ENCODE data around the gene IL18RAP. TPM values are rescaled to one million over a fixed set of nuclear protein-coding genes. Genes with fewer than 3 reads are reported as not detected.

IL18RAP gene
- total and polyA plus RNA-seq, 2 donors (not counting 3 experiments of a cell fraction or from before 2014, with no cell fraction given): 0.03 TPM; not detected in 1

- Histone ChIP-seq H3K9me3 (replicated peaks; ENCODE audit: control insufficient read depth, insufficient read depth, low read length) (no peaks in the 10 kb centered on the region), H3K4me2 (ENCODE audit: insufficient read depth, low read length) (no peak overlapping the region), H3K9ac (replicated peaks; ENCODE audit: extremely low read depth, insufficient read depth, low read length) (no peak overlapping the region), H3K27me3 (ENCODE audit: control insufficient read depth in 2 of 2, insufficient read depth in 2 of 2, low read length in 2 of 2) (no peaks in the 10 kb centered on the region), H3K4me1 (ENCODE audit: control insufficient read depth, extremely low read depth, insufficient read depth, low read length) (no peaks in the 10 kb centered on the region), H3K27ac (ENCODE audit: insufficient read depth, low read depth, low read length) (no peak overlapping the region), H3K36me3 (ENCODE audit: control insufficient read depth in 2 of 2, extremely low read depth in 1 of 2, insufficient read depth in 2 of 2, low read length in 2 of 2) (no peaks in the 10 kb centered on the region), H3K79me2 (ENCODE audit: control insufficient read depth, insufficient read depth, low read length) (no peaks in the 10 kb centered on the region), H3K9me1 (replicated peaks; ENCODE audit: control insufficient read depth, extremely low read depth, insufficient read depth, low read length) (no peaks in the 10 kb centered on the region), H3K4me3 (replicated peaks in 1 of 3; ENCODE audit: insufficient read depth in 1 of 3, low read depth in 1 of 3, low read length in 3 of 3) (no peak overlapping the region), H4K20me1 (replicated peaks; ENCODE audit: control insufficient read depth, extremely low read depth, insufficient read depth, low read length) (no peaks in the 10 kb centered on the region), H2AFZ (ENCODE audit: low read depth, low read length) (no peak overlapping the region)
- TF ChIP-seq JUN (IDR thresholded peaks at IDR 0.05; ENCODE audit: borderline replicate concordance, insufficient read depth, insufficient read length, low read depth): no peak
- no peak for TF ChIP-seq GATA2 (IDR thresholded peaks at IDR 0.05; ENCODE audit: insufficient read depth, insufficient read length, low read depth, low read length)
- TF ChIP-seq EZH2 (IDR thresholded peaks at IDR 0.05; ENCODE audit: borderline replicate concordance, low read depth, low read length, severe bottlenecking): no peak
- TF ChIP-seq POLR2A (IDR thresholded peaks at IDR 0.05; ENCODE audit: low read depth, low read length): no peak
- no peak for TF ChIP-seq MYC (IDR thresholded peaks at IDR 0.05; ENCODE audit: low read depth, low read length)
- ChIA-PET CTCF (interaction anchor here (0.7 kb wide), 1 partner anchor 373 kb away, joined by 3 read pairs; no protein-coding TSS in a partner anchor), POLR2A (no interaction called here)
- intact Hi-C loops (cut with micrococcal nuclease): no loop called here
- no peak for DNase-seq (ENCODE audit: low read depth, low spot score)
- BruUV-seq (replicated peaks): no TSS peak
- no peak for FAIRE-seq
- dilution Hi-C loops (cut with MboI; ENCODE audit: extremely low pct_ligation_motif_present, low sequenced_read_pairs): no loop called here
Measured at GRCh38 chr2:102392942-102393341, 30.0 kb upstream of the IL18RAP start.

DNA sequence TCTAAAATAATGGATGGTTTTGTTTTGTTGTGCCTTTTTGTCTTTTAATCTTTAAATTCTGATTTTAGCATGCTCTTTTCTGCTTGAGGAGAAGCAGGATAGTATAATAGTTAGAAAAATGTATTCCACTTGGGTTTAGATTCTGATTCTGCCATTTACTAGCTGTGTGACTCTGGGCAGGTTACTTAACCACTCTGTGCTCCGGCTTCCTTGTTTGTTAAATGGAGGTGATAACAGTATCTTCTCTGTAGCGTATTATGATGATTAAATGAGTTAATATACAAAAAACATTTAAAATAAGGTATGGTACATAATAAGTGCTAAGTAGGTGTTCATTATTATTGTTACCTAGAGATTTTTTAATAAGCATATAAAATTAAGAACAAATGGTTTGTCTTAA is 26.9 kb upstream of the IL18RAP start:
- intact Hi-C loops (cut with micrococcal nuclease) (no loop called here), dilution Hi-C loops (cut with MboI; ENCODE audit: extremely low pct_ligation_motif_present, low sequenced_read_pairs) (no loop called here)
- Histone ChIP-seq H3K27ac (ENCODE audit: insufficient read depth, low read depth, low read length) (no peak overlapping the region), H3K4me2 (ENCODE audit: insufficient read depth, low read length) (no peak overlapping the region), H3K27me3 (ENCODE audit: control insufficient read depth in 2 of 2, insufficient read depth in 2 of 2, low read length in 2 of 2) (no peaks in the 10 kb centered on the region), H3K4me1 (ENCODE audit: control insufficient read depth, extremely low read depth, insufficient read depth, low read length) (no peaks in the 10 kb centered on the region), H3K4me3 (replicated peaks in 1 of 3; ENCODE audit: insufficient read depth in 1 of 3, low read depth in 1 of 3, low read length in 3 of 3) (no peak overlapping the region), H3K79me2 (ENCODE audit: control insufficient read depth, insufficient read depth, low read length) (no peaks in the 10 kb centered on the region), H3K36me3 (ENCODE audit: control insufficient read depth in 2 of 2, extremely low read depth in 1 of 2, insufficient read depth in 2 of 2, low read length in 2 of 2) (no peaks in the 10 kb centered on the region), H4K20me1 (replicated peaks; ENCODE audit: control insufficient read depth, extremely low read depth, insufficient read depth, low read length) (no peaks in the 10 kb centered on the region), H3K9me1 (replicated peaks; ENCODE audit: control insufficient read depth, extremely low read depth, insufficient read depth, low read length) (no peaks in the 10 kb centered on the region), H2AFZ (ENCODE audit: low read depth, low read length) (no peak overlapping the region), H3K9ac (replicated peaks; ENCODE audit: extremely low read depth, insufficient read depth, low read length) (no peak overlapping the region), H3K9me3 (replicated peaks; ENCODE audit: control insufficient read depth, insufficient read depth, low read length) (no peaks in the 10 kb centered on the region)
- no peak for TF ChIP-seq MAX (IDR thresholded peaks at IDR 0.05; ENCODE audit: insufficient read depth, insufficient read length)
- TF ChIP-seq POLR2A (IDR thresholded peaks at IDR 0.05; ENCODE audit: low read depth, low read length): no peak
- TF ChIP-seq EZH2 (IDR thresholded peaks at IDR 0.05; ENCODE audit: borderline replicate concordance, low read depth, low read length, severe bottlenecking): no peak
- no peak for TF ChIP-seq CTCF (IDR thresholded peaks at IDR 0.05; ENCODE audit: extremely low read depth in 1 of 2, insufficient read depth in 1 of 2, low read depth in 1 of 2, low read length in 2 of 2)
- no peak for TF ChIP-seq GATA2 (IDR thresholded peaks at IDR 0.05; ENCODE audit: insufficient read depth, insufficient read length, low read depth, low read length)
- TF ChIP-seq FOS (IDR thresholded peaks at IDR 0.05; ENCODE audit: borderline replicate concordance, insufficient read depth, low read length): no peak
- TF ChIP-seq POLR2AphosphoS5 (IDR thresholded peaks at IDR 0.05; ENCODE audit: insufficient read depth, low read depth, low read length): no peak
- no peak for TF ChIP-seq JUN (IDR thresholded peaks at IDR 0.05; ENCODE audit: borderline replicate concordance, insufficient read depth, insufficient read length, low read depth)
- TF ChIP-seq MYC (IDR thresholded peaks at IDR 0.05; ENCODE audit: low read depth, low read length): no peak
- FAIRE-seq: no peak
- DNase-seq (ENCODE audit: low read depth, low spot score): no peak
- no TSS peak for BruUV-seq (replicated peaks)
- ChIA-PET POLR2A (no interaction called here), CTCF (interaction anchor here (0.7 kb wide), 1 partner anchor 110 kb away, joined by 3 read pairs; no protein-coding TSS in a partner anchor)

All from endothelial cell of umbilical vein (primary cell).